IPS-11a (cell line): ENCODE data around the gene OR6C65.

ENCODE experiments used
- H3K4me3 ChIP-seq: one replicate; pipeline ENCODE4 v1.5.1; 2013; ENCODE audit warnings: low read depth, low read length, control low read depth

OR6C65 gene

GRCh38 chr12:55445357-55445756 lies 45.0 kb downstream of the OR6C65 start:
- H3K4me3 ChIP-seq = no peak overlapping the region

DNA sequence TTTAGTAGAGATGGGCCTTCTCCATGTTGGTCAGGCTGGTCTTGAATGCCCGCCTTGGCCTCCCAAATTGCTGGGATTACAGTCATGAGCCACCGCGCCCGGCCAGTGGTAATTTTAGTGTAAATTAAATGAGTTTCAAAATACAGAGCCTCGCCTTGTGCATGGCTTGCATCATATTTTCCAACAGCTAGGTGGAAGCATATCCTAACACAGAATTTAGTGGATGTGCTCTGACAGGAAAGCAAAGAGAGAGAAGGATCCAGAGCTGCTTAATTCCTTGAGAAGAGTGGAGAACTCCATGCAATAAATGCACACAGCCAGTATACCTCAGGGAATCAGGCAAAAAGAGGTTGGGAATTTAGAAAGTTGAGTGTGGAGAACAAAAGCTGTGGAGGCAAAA lies 46.0 kb downstream of the OR6C65 start:
- no peak overlapping the region for H3K4me3 ChIP-seq

- no peak overlapping the region for H3K4me3 ChIP-seq
These were observed 48.5 kb downstream of the OR6C65 start for GRCh38 chr12:55448825-55449224.
